NCI-H345 treated with DMSO at 0.1 percent for 48 hours (cell line): ENCODE results near the gene ASGR2.
"Not testable (repeated sequence)": the region's sequence is repeated elsewhere in the genome, so short reads cannot be mapped to it uniquely, and the experiment has no call there.

Experiments
- DNase-seq: peaks from one replicate; lab custom pipeline; 2025; ENCODE audit not compliant: unreplicated experiment; lab: John Stamatoyannopoulos, UW

Gene ASGR2

GRCh38 chr17:7114241-7114874 is at the start of gene ASGR2:
Gene ASGR2 (minus strand): TSS chr17:7114822. CDS start chr17:7114240, 582 bp downstream.
- DNase-seq, result no peak

GRCh38 chr17:7159571-7159970 is 44.9 kb upstream of the ASGR2 start:
- not testable (repeated sequence) for DNase-seq

- DNase-seq, result not testable (repeated sequence)
Observed at GRCh38 chr17:7158424-7158823, 43.8 kb upstream of the ASGR2 start.

- DNase-seq, result no peak
Observed at GRCh38 chr17:7156342-7156940, 41.8 kb upstream of the ASGR2 start.

- DNase-seq, result no peak
Observed at GRCh38 chr17:7147772-7148171, 33.1 kb upstream of the ASGR2 start.

GRCh38 chr17:7146115-7146514 is 31.5 kb upstream of the ASGR2 start:
- DNase-seq, result no peak

GRCh38 chr17:7144213-7144612 is 29.6 kb upstream of the ASGR2 start:
- DNase-seq, result no peak

- no peak for DNase-seq
Observed at GRCh38 chr17:7141824-7142223, 27.2 kb upstream of the ASGR2 start.

GRCh38 chr17:7139400-7139799 is 24.8 kb upstream of the ASGR2 start:
- no peak for DNase-seq

GRCh38 chr17:7138800-7139381 is 24.3 kb upstream of the ASGR2 start:
- DNase-seq, result no peak

GRCh38 chr17:7137171-7137943 is 22.7 kb upstream of the ASGR2 start:
- DNase-seq, result no peak

- peak; percentile 37 for DNase-seq
Observed at GRCh38 chr17:7136266-7136877, 21.8 kb upstream of the ASGR2 start.

- DNase-seq, result no peak
Observed at GRCh38 chr17:7133916-7134315, 19.3 kb upstream of the ASGR2 start.

- no peak for DNase-seq
Observed at GRCh38 chr17:7133424-7133823, 18.8 kb upstream of the ASGR2 start.

- DNase-seq, result no peak
Observed at GRCh38 chr17:7132511-7133094, 18.0 kb upstream of the ASGR2 start.

GRCh38 chr17:7131423-7131791 is 16.8 kb upstream of the ASGR2 start:
- DNase-seq, result no peak

- no peak for DNase-seq
Observed at GRCh38 chr17:7130621-7131422, 16.2 kb upstream of the ASGR2 start.

- DNase-seq, result no peak
Observed at GRCh38 chr17:7129311-7129710, 14.7 kb upstream of the ASGR2 start.

GRCh38 chr17:7128160-7128559 is 13.5 kb upstream of the ASGR2 start:
- DNase-seq, result no peak

GRCh38 chr17:7127501-7127900 is 12.9 kb upstream of the ASGR2 start:
- not testable (repeated sequence) for DNase-seq
